Brain microvascular endothelial cell (primary cell): ENCODE measurements around the gene PPY.

ENCODE experiments used
- DNase-seq: peaks from one replicate; pipeline ENCODE4 v3.0.0-alpha.2; 2020
- H3K27ac ChIP-seq: fragments of 250-450 bp; sonication (Bioruptor Pico); 2 replicates; pipeline ENCODE4 v1.5.1; 2020; ENCODE audit warnings: mild to moderate bottlenecking, moderate library complexity
- H3K27me3 ChIP-seq: fragments of 250-450 bp; sonication (Bioruptor Pico); replicated peaks from 2 replicates; pipeline ENCODE4 v1.5.1; 2020; ENCODE audit warnings: mild to moderate bottlenecking
- H3K36me3 ChIP-seq: fragments of 250-450 bp; sonication (Bioruptor Pico); replicated peaks from 2 replicates; pipeline ENCODE4 v1.5.1; 2020; ENCODE audit warnings: mild to moderate bottlenecking
- H3K4me3 ChIP-seq: 2 replicates; pipeline ENCODE4 v1.5.1; 2011; ENCODE audit warnings: low read depth, mild to moderate bottlenecking, control low read depth, low read length, moderate library complexity
- CTCF ChIP-seq: IDR thresholded peaks from 2 replicates; pipeline ENCODE4 v1.5.1; 2011; ENCODE audit warnings: low read depth, mild to moderate bottlenecking, moderate library complexity, low read length, control low read depth, inconsistent platforms; ENCODE audit errors: missing control alignments
- in situ Hi-C: cut with HindIII; loops from 2 replicates; pipeline ENCODE4 v1.10.0; 2017; ENCODE audit warnings: low sequenced_read_pairs, low pct_ligation_motif_present

The PPY gene

GRCh38 chr17:43918026-43918389, 24.3 kb downstream of the PPY start:
- in situ Hi-C loops = no loop called here
- Histone ChIP-seq H3K27me3 (peaks cover 2% of the 10 kb centered on the region), H3K27ac (no peak overlapping the region), H3K4me3 (no peak overlapping the region), H3K36me3 (no peaks in the 10 kb centered on the region)
- no peak for TF ChIP-seq CTCF
- no peak for DNase-seq

- Histone ChIP-seq H3K27me3 (peaks cover 2% of the 10 kb centered on the region), H3K36me3 (no peaks in the 10 kb centered on the region), H3K27ac (no peak overlapping the region), H3K4me3 (peak overlapping the region; percentile 3)
- peak; percentile 11 for DNase-seq
- TF ChIP-seq CTCF = peak; percentile 78
- in situ Hi-C loops = no loop called here
Observed at GRCh38 chr17:43917348-43918025, 24.8 kb downstream of the PPY start.

- Histone ChIP-seq H3K36me3 (no peaks in the 10 kb centered on the region), H3K4me3 (no peak overlapping the region), H3K27ac (no peak overlapping the region), H3K27me3 (peaks cover 2% of the 10 kb centered on the region)
- no peak for DNase-seq
- TF ChIP-seq CTCF = no peak
- in situ Hi-C loops = no loop called here
Observed at GRCh38 chr17:43917016-43917347, 25.3 kb downstream of the PPY start.

- no peak for TF ChIP-seq CTCF
- Histone ChIP-seq H3K27me3 (peaks cover 2% of the 10 kb centered on the region), H3K4me3 (no peak overlapping the region), H3K27ac (no peak overlapping the region), H3K36me3 (no peaks in the 10 kb centered on the region)
- in situ Hi-C loops = no loop called here
- DNase-seq = no peak
Observed at GRCh38 chr17:43916385-43916784, 25.9 kb downstream of the PPY start.

- DNase-seq = no peak
- Histone ChIP-seq H3K27ac (no peak overlapping the region), H3K36me3 (no peaks in the 10 kb centered on the region), H3K27me3 (peaks cover 2% of the 10 kb centered on the region), H3K4me3 (no peak overlapping the region)
- in situ Hi-C loops = no loop called here
- TF ChIP-seq CTCF = no peak
Observed at GRCh38 chr17:43915559-43915958, 26.7 kb downstream of the PPY start.

GRCh38 chr17:43914451-43914850, 27.8 kb downstream of the PPY start:
- H3K27ac ChIP-seq = no peak overlapping the region
- in situ Hi-C loops = no loop called here
- H3K4me3 ChIP-seq = no peak overlapping the region
- no peak for TF ChIP-seq CTCF
- H3K27me3 ChIP-seq = peaks cover 5% of the 10 kb centered on the region
- no peaks in the 10 kb centered on the region for H3K36me3 ChIP-seq
- DNase-seq = no peak
